Mucosa of gallbladder (tissue), 1 donor: ENCODE measurements around the gene AMPD1. TPM values are rescaled to one million over a fixed set of nuclear protein-coding genes. Genes with fewer than 3 reads are reported as not detected.

ENCODE experiments used
- DNase-seq: peaks from one replicate; pipeline ENCODE4 v3.0.0-alpha.2; 2020; ENCODE audit warnings: low spot score
- total RNA-seq: library from RNA; stranded (reverse); gene quantifications from one replicate; pipeline ENCODE4 v1.2.1, GENCODE V29; 2021
- donor health status: DM: no; HTN: no; CAD: no.

Gene AMPD1
- total RNA-seq, 1 donor from 2014 or later: not detected

DNA sequence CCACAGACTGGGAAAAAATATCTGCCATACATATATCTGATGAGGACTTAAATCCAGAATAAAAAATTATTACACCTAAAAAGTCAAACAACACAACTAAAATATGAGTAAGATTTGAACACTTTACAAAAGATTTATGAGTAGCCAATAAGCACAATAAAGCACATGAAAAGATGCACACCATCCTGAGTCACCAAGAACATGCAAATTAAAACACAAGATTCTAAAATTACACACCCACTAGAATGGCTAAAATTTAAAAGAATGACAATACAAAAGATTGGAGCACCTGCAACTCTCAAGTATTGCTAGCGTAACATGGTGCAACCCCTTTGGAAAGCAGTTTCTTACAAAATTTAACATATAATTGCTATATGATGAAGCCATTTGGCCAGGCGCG is 56.4 kb downstream of the AMPD1 start:
- no peak for DNase-seq

DNA sequence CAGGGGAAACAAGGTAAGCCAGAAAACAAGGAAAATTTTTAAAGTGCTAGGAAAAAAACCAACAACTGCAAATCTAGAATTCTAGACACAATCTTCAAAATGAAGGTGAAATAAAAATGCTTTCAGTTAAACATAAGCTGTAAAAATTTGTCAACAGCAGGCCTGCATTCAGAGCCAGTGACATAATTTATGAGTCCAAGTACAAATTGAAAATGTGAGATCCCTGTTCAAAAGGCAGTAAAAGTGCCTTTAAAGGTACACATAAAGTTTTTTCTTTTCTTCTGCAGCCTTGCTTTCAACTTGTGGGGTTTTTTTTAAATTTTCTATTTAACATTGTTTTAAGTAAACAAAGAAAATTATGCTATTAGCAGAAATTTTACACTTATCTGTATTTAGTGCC is 62.9 kb downstream of the AMPD1 start:
- DNase-seq: no peak

DNA sequence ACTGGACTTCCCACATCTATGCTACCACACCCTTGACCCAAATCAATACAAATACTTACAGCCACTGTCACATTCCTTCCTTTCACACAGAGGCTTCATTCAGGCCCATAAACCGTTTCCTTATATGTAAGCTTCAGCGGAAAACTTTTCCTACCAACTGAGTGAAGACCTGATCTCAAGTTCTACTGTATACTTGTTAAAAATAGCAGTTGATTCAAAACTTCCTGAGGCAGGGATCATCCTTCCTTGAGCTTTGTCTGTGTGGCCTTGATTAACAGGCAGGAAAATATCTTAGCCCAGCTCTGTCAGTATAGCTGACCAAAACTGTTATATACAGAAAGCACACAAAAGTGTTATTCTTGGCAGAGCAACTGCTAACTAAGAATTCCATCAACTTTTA is 68.2 kb downstream of the AMPD1 start:
- DNase-seq: no peak

DNA sequence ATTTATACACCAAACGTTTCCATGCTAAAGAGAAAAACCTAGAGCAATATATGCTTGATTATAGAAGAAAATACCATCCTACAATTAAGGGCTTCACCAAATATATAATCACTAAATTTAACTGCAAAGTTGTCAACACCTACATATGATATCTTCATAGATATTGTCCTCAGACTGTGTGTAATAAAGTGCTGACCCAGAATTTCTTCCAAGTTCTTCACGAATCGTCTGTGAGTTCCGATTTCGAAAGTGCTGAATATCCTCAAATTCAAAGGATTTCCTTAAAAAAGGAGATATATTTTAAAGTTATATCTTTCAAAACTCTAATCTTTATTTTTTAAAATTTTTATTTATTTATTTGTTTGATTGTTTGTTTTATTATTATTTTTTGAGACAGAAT is 72.0 kb downstream of the AMPD1 start:
- DNase-seq: no peak

Other genes starting within 250 kb of the AMPD1 start
- 36.7 TPM for gene TRIM33, start 184.3 kb downstream of the AMPD1 start, total RNA-seq
- gene BCAS2, start 113.9 kb downstream of the AMPD1 start, total RNA-seq: 31.8 TPM
- 4.1 TPM for gene DENND2C, start 25.5 kb downstream of the AMPD1 start, total RNA-seq
- 24.7 TPM for gene NRAS, start 21.2 kb upstream of the AMPD1 start, total RNA-seq
- gene CSDE1, start 62.4 kb upstream of the AMPD1 start, total RNA-seq: 523 TPM
- gene SIKE1, start 85.1 kb upstream of the AMPD1 start, total RNA-seq: 36.9 TPM
- not detected for gene SYCP1, start 159.3 kb upstream of the AMPD1 start, total RNA-seq